GM12878 (cell line): ENCODE measurements around the gene PLSCR3. TPM values are rescaled to one million over a fixed set of nuclear protein-coding genes. Genes with fewer than 3 reads are reported as not detected.

Experiments
- polyA plus RNA-seq, 11 experiments: library from polyadenylated mRNA; depleted of rRNA in 4 of 11; unstranded in 6 of 11; stranded (reverse) in 5 of 11; fragments of >200 nt; fragmentation: Nextera tagmentation in 4 of 11; fragmentation: Illumina TruSeq in 1 of 11; extraction: Ambion mirVana in 4 of 11; extraction: Trizol in 1 of 11; gene quantifications; 1 replicate in 1 of 11; 2 replicates in 10 of 11; pipeline versions ENCODE4 v1.2.1 to v1.2.3, GENCODE V29; 2011 to 2016; ENCODE audit warnings: inconsistent platforms in 2 of 11, missing spikeins in 2 of 11, low read depth in 1 of 11
- total RNA-seq, 4 experiments: library from RNA; depleted of rRNA in 3 of 4; stranded (reverse); fragments of >200 nt in 3 of 4; fragmentation: Illumina TruSeq in 1 of 4; extraction: Trizol in 1 of 4; gene quantifications; 2 replicates each; pipeline versions ENCODE4 v1.2.1 to v1.2.3, GENCODE V29; 2013 to 2021

Gene PLSCR3
- total and polyA plus RNA-seq, 10 of the 15 experiments (the other 5 are each of a cell fraction or from before 2014, with no cell fraction given): 9.9 to 51.4 (median 43.4) TPM

Other genes with a start within 250 kb of the PLSCR3 start
Only the 7 nearest of the 38 such genes appear.
- gene TMEM95, start 39.4 kb downstream of the PLSCR3 start, total RNA-seq (2014; rRNA removed): 0.28 TPM in 1 of 2 replicates, not detected in the other
- gene TMEM95, start 39.4 kb downstream of the PLSCR3 start, total RNA-seq (2014; rRNA removed; fragmentation: Illumina TruSeq; extraction: Trizol): not detected in 2 replicates
- not detected in 2 replicates for gene TMEM95, start 39.4 kb downstream of the PLSCR3 start, total RNA-seq (2021)
- 0.05 TPM in 1 of 2 replicates, not detected in the other for gene TMEM95, start 39.4 kb downstream of the PLSCR3 start, polyA plus RNA-seq (2011; rRNA removed)
- not detected in 2 replicates for gene TMEM95, start 39.4 kb downstream of the PLSCR3 start, polyA plus RNA-seq (2014; fragmentation: Illumina TruSeq; extraction: Trizol)
- not detected for gene TMEM95, start 39.4 kb downstream of the PLSCR3 start, polyA plus RNA-seq (2014; fragmentation: Nextera tagmentation; extraction: Ambion mirVana)
- gene TMEM95, start 39.4 kb downstream of the PLSCR3 start, polyA plus RNA-seq (2014; rRNA removed): not detected in 2 replicates
- not detected for gene TMEM95, start 39.4 kb downstream of the PLSCR3 start, polyA plus RNA-seq (2016; fragmentation: Nextera tagmentation; extraction: Ambion mirVana)
- 0.54 and 1.1 TPM in 2 replicates for gene TNK1, start 13.4 kb downstream of the PLSCR3 start, total RNA-seq (2014; rRNA removed)
- gene TNK1, start 13.4 kb downstream of the PLSCR3 start, total RNA-seq (2014; rRNA removed; fragmentation: Illumina TruSeq; extraction: Trizol): 0.18 and 0.94 TPM in 2 replicates
- 0.77 and 2.0 TPM in 2 replicates for gene TNK1, start 13.4 kb downstream of the PLSCR3 start, total RNA-seq (2021)
- 0.19 and 0.22 TPM in 2 replicates for gene TNK1, start 13.4 kb downstream of the PLSCR3 start, polyA plus RNA-seq (2011; rRNA removed)
- 0.21 and 0.60 TPM in 2 replicates for gene TNK1, start 13.4 kb downstream of the PLSCR3 start, polyA plus RNA-seq (2014; fragmentation: Illumina TruSeq; extraction: Trizol)
- gene TNK1, start 13.4 kb downstream of the PLSCR3 start, polyA plus RNA-seq (2014; fragmentation: Nextera tagmentation; extraction: Ambion mirVana): under 1 TPM; 0.06 to 0.11 TPM
- gene TNK1, start 13.4 kb downstream of the PLSCR3 start, polyA plus RNA-seq (2014; rRNA removed): 1.0 and 2.5 TPM in 2 replicates
- gene TNK1, start 13.4 kb downstream of the PLSCR3 start, polyA plus RNA-seq (2016; fragmentation: Nextera tagmentation; extraction: Ambion mirVana): 1 to 10 TPM in 1 of 2 experiments, under 1 TPM in 1; 0.63 to 1.2 TPM
- gene TMEM256, start 9.6 kb upstream of the PLSCR3 start, total RNA-seq (2014; rRNA removed): 220 and 224 TPM in 2 replicates
- gene TMEM256, start 9.6 kb upstream of the PLSCR3 start, total RNA-seq (2014; rRNA removed; fragmentation: Illumina TruSeq; extraction: Trizol): 92.8 and 96.0 TPM in 2 replicates
- 94.0 and 100 TPM in 2 replicates for gene TMEM256, start 9.6 kb upstream of the PLSCR3 start, total RNA-seq (2021)
- 33.2 and 57.3 TPM in 2 replicates for gene TMEM256, start 9.6 kb upstream of the PLSCR3 start, polyA plus RNA-seq (2011; rRNA removed)
- gene TMEM256, start 9.6 kb upstream of the PLSCR3 start, polyA plus RNA-seq (2014; fragmentation: Illumina TruSeq; extraction: Trizol): 17.6 and 67.3 TPM in 2 replicates
- gene TMEM256, start 9.6 kb upstream of the PLSCR3 start, polyA plus RNA-seq (2014; fragmentation: Nextera tagmentation; extraction: Ambion mirVana): 100 to 1,000 TPM; 210 to 246 TPM
- 299 and 342 TPM in 2 replicates for gene TMEM256, start 9.6 kb upstream of the PLSCR3 start, polyA plus RNA-seq (2014; rRNA removed)
- 10 to 100 TPM; 95.5 to 96.0 TPM for gene TMEM256, start 9.6 kb upstream of the PLSCR3 start, polyA plus RNA-seq (2016; fragmentation: Nextera tagmentation; extraction: Ambion mirVana)
- 0.11 TPM in 1 of 2 replicates, not detected in the other for gene NLGN2, start 13.3 kb upstream of the PLSCR3 start, total RNA-seq (2014; rRNA removed)
- gene NLGN2, start 13.3 kb upstream of the PLSCR3 start, total RNA-seq (2014; rRNA removed; fragmentation: Illumina TruSeq; extraction: Trizol): 0.04 TPM in 1 of 2 replicates, not detected in the other
- 0.87 and 1.2 TPM in 2 replicates for gene NLGN2, start 13.3 kb upstream of the PLSCR3 start, total RNA-seq (2021)
- 0.12 and 0.14 TPM in 2 replicates for gene NLGN2, start 13.3 kb upstream of the PLSCR3 start, polyA plus RNA-seq (2011; rRNA removed)
- gene NLGN2, start 13.3 kb upstream of the PLSCR3 start, polyA plus RNA-seq (2014; fragmentation: Illumina TruSeq; extraction: Trizol): 0.11 and 0.32 TPM in 2 replicates
- gene NLGN2, start 13.3 kb upstream of the PLSCR3 start, polyA plus RNA-seq (2014; fragmentation: Nextera tagmentation; extraction: Ambion mirVana): under 1 TPM; 0.02 to 0.05 TPM
- gene NLGN2, start 13.3 kb upstream of the PLSCR3 start, polyA plus RNA-seq (2014; rRNA removed): 0.39 and 0.58 TPM in 2 replicates
- under 1 TPM in 1 of 2 experiments, not detected in 1; 0.08 TPM for gene NLGN2, start 13.3 kb upstream of the PLSCR3 start, polyA plus RNA-seq (2016; fragmentation: Nextera tagmentation; extraction: Ambion mirVana)
- not detected in 2 replicates for gene SPEM1, start 25.8 kb upstream of the PLSCR3 start, total RNA-seq (2014; rRNA removed)
- not detected in 2 replicates for gene SPEM1, start 25.8 kb upstream of the PLSCR3 start, total RNA-seq (2014; rRNA removed; fragmentation: Illumina TruSeq; extraction: Trizol)
- not detected in 2 replicates for gene SPEM1, start 25.8 kb upstream of the PLSCR3 start, total RNA-seq (2021)
- not detected in 2 replicates for gene SPEM1, start 25.8 kb upstream of the PLSCR3 start, polyA plus RNA-seq (2011; rRNA removed)
- gene SPEM1, start 25.8 kb upstream of the PLSCR3 start, polyA plus RNA-seq (2014; fragmentation: Illumina TruSeq; extraction: Trizol): not detected in 2 replicates
- not detected for gene SPEM1, start 25.8 kb upstream of the PLSCR3 start, polyA plus RNA-seq (2014; fragmentation: Nextera tagmentation; extraction: Ambion mirVana)
- gene SPEM1, start 25.8 kb upstream of the PLSCR3 start, polyA plus RNA-seq (2014; rRNA removed): not detected in 2 replicates
- not detected for gene SPEM1, start 25.8 kb upstream of the PLSCR3 start, polyA plus RNA-seq (2016; fragmentation: Nextera tagmentation; extraction: Ambion mirVana)
- gene SPEM2, start 31.1 kb upstream of the PLSCR3 start, total RNA-seq (2014; rRNA removed): not detected in 2 replicates
- not detected in 2 replicates for gene SPEM2, start 31.1 kb upstream of the PLSCR3 start, total RNA-seq (2014; rRNA removed; fragmentation: Illumina TruSeq; extraction: Trizol)
- gene SPEM2, start 31.1 kb upstream of the PLSCR3 start, total RNA-seq (2021): not detected in 2 replicates
- not detected in 2 replicates for gene SPEM2, start 31.1 kb upstream of the PLSCR3 start, polyA plus RNA-seq (2011; rRNA removed)
- gene SPEM2, start 31.1 kb upstream of the PLSCR3 start, polyA plus RNA-seq (2014; fragmentation: Illumina TruSeq; extraction: Trizol): not detected in 2 replicates
- gene SPEM2, start 31.1 kb upstream of the PLSCR3 start, polyA plus RNA-seq (2014; fragmentation: Nextera tagmentation; extraction: Ambion mirVana): not detected
- not detected in 2 replicates for gene SPEM2, start 31.1 kb upstream of the PLSCR3 start, polyA plus RNA-seq (2014; rRNA removed)
- not detected for gene SPEM2, start 31.1 kb upstream of the PLSCR3 start, polyA plus RNA-seq (2016; fragmentation: Nextera tagmentation; extraction: Ambion mirVana)
- not detected in 2 replicates for gene SPEM3, start 34.3 kb upstream of the PLSCR3 start, total RNA-seq (2014; rRNA removed)
- not detected in 2 replicates for gene SPEM3, start 34.3 kb upstream of the PLSCR3 start, total RNA-seq (2014; rRNA removed; fragmentation: Illumina TruSeq; extraction: Trizol)
- not detected in 2 replicates for gene SPEM3, start 34.3 kb upstream of the PLSCR3 start, total RNA-seq (2021)
- gene SPEM3, start 34.3 kb upstream of the PLSCR3 start, polyA plus RNA-seq (2011; rRNA removed): not detected in 2 replicates
- not detected in 2 replicates for gene SPEM3, start 34.3 kb upstream of the PLSCR3 start, polyA plus RNA-seq (2014; fragmentation: Illumina TruSeq; extraction: Trizol)
- gene SPEM3, start 34.3 kb upstream of the PLSCR3 start, polyA plus RNA-seq (2014; fragmentation: Nextera tagmentation; extraction: Ambion mirVana): not detected
- not detected in 2 replicates for gene SPEM3, start 34.3 kb upstream of the PLSCR3 start, polyA plus RNA-seq (2014; rRNA removed)
- not detected for gene SPEM3, start 34.3 kb upstream of the PLSCR3 start, polyA plus RNA-seq (2016; fragmentation: Nextera tagmentation; extraction: Ambion mirVana)